ENCODE measurements around the gene RPS5. TPM values are rescaled to one million over a fixed set of nuclear protein-coding genes. Genes with fewer than 3 reads are reported as not detected.

RPS5 gene
- total and polyA plus RNA-seq, 9 of the 15 experiments (the other 6 are each of a cell fraction or from before 2014, with no cell fraction given): 1,228 to 3,570 (median 2,484) TPM

DNA sequence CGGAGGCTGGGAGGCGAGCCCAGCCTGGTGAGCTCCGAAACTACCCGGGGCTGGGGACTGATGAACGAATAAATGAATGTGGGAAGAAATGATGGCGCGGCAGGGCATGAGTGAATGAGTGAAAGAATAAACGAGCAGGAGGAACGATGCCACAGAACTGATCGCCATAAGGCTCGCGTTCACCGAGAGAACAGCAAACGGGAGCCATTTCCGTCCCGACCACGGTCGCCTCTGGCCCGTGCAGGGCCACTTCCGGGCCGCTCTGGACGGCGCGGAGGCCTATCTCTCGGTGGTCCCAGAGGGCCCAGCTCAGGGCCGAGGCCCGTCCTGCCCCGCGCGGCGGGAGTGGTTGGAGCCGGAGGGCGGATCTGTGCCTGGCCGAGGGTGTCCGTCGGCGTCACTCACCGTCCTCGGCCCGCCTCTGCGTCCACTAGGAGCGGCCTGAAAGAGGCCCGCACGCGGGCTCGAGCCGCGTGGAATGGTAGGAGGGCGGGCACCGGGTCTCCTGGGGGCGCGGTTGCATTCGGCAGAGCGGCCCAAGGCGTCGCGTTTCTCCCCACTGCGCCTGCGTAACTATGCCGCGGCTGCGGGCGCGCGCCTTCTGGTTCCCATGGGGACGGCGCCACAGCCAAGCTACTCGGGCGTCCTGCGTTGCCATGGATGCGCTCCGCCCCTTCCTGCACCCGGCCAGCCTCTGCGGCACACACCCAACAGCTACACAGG is 24.6 kb upstream of the RPS5 start, which contains the start of gene ZNF497 (continued):
- TF ChIP-seq, protein P1, sequence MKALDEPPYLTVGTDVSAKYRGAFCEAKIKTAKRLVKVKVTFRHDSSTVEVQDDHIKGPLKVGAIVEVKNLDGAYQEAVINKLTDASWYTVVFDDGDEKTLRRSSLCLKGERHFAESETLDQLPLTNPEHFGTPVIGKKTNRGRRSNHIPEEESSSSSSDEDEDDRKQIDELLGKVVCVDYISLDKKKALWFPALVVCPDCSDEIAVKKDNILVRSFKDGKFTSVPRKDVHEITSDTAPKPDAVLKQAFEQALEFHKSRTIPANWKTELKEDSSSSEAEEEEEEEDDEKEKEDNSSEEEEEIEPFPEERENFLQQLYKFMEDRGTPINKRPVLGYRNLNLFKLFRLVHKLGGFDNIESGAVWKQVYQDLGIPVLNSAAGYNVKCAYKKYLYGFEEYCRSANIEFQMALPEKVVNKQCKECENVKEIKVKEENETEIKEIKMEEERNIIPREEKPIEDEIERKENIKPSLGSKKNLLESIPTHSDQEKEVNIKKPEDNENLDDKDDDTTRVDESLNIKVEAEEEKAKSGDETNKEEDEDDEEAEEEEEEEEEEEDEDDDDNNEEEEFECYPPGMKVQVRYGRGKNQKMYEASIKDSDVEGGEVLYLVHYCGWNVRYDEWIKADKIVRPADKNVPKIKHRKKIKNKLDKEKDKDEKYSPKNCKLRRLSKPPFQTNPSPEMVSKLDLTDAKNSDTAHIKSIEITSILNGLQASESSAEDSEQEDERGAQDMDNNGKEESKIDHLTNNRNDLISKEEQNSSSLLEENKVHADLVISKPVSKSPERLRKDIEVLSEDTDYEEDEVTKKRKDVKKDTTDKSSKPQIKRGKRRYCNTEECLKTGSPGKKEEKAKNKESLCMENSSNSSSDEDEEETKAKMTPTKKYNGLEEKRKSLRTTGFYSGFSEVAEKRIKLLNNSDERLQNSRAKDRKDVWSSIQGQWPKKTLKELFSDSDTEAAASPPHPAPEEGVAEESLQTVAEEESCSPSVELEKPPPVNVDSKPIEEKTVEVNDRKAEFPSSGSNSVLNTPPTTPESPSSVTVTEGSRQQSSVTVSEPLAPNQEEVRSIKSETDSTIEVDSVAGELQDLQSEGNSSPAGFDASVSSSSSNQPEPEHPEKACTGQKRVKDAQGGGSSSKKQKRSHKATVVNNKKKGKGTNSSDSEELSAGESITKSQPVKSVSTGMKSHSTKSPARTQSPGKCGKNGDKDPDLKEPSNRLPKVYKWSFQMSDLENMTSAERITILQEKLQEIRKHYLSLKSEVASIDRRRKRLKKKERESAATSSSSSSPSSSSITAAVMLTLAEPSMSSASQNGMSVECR (CRISPR knock-in tag; IDR thresholded peaks at IDR 0.05): peak; percentile 100
- TF ChIP-seq KLF10 (CRISPR knock-in tag; IDR thresholded peaks at IDR 0.05): no peak
- peak; percentile 64 for TF ChIP-seq RBBP5 (IDR thresholded peaks at IDR 0.05; ENCODE audit: borderline replicate concordance, insufficient read depth, low read length, poor library complexity, severe bottlenecking)
- TF ChIP-seq KAT2B (IDR thresholded peaks at IDR 0.05; ENCODE audit: low read depth, low read length): no peak
- TF ChIP-seq, protein P2, sequence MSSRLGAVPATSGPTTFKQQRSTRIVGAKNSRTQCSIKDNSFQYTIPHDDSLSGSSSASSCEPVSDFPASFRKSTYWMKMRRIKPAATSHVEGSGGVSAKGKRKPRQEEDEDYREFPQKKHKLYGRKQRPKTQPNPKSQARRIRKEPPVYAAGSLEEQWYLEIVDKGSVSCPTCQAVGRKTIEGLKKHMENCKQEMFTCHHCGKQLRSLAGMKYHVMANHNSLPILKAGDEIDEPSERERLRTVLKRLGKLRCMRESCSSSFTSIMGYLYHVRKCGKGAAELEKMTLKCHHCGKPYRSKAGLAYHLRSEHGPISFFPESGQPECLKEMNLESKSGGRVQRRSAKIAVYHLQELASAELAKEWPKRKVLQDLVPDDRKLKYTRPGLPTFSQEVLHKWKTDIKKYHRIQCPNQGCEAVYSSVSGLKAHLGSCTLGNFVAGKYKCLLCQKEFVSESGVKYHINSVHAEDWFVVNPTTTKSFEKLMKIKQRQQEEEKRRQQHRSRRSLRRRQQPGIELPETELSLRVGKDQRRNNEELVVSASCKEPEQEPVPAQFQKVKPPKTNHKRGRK (tag; IDR thresholded peaks at IDR 0.05): no peak
- TF ChIP-seq GABPA (tag; conservative IDR thresholded peaks at IDR 0.05; ENCODE audit: low read depth): peak; percentile 98
- TF ChIP-seq SMAD1 (IDR thresholded peaks at IDR 0.05; ENCODE audit: low read depth, low read length, partially characterized antibody): no peak
- TF ChIP-seq TAF9B (IDR thresholded peaks at IDR 0.05; ENCODE audit: partially characterized antibody): peak; percentile 92
- peak; percentile 88 for TF ChIP-seq POLR2H (tag; IDR thresholded peaks at IDR 0.05; ENCODE audit: low read depth)
- no peak for TF ChIP-seq PCBP2 (IDR thresholded peaks at IDR 0.05; ENCODE audit: low read depth, low read length, poor library complexity, severe bottlenecking)
